Endothelial cell of umbilical vein (primary cell): Measurements from ENCODE around the gene GUK1. TPM values are rescaled to one million over a fixed set of nuclear protein-coding genes. Genes with fewer than 3 reads are reported as not detected.

Experiments used
- BruUV-seq: library from RNA; stranded (reverse); fragments of 400-500 nt; replicated peaks from 2 replicates; lab custom pipeline; 2021; lab: Mats Ljungman, UMichigan
- CTCF ChIA-PET: fragments of 300-600, 350-600 bp; sonication (Branson Sonifier 250); formaldehyde crosslinking; loops from one replicate; lab custom pipeline; 2021; ENCODE audit warnings: antibody characterized with exemption, inconsistent platforms; lab: Charles Lee
- POLR2A ChIA-PET: fragments of 300-600, 350-600 bp; sonication (Branson Sonifier 250); formaldehyde crosslinking; loops from one replicate; lab custom pipeline; 2021; ENCODE audit warnings: antibody characterized with exemption, inconsistent platforms; lab: Charles Lee
- DNase-seq: peaks from one replicate; pipeline ENCODE4 v3.0.0-alpha.2; 2011; ENCODE audit warnings: low read depth, low spot score
- FAIRE-seq: peaks from 2 replicates; lab custom pipeline; 2011; peaks lifted over from hg19 to GRCh38; lab: Jason Lieb, UNC
- H2AFZ ChIP-seq: 2 replicates; pipeline ENCODE4 v1.6.0; 2012; ENCODE audit warnings: low read depth, low read length, control low read depth, inconsistent platforms
- H3K27ac ChIP-seq: 2 replicates; pipeline ENCODE4 v1.5.1; 2011; ENCODE audit warnings: low read depth, mild to moderate bottlenecking, control low read depth, low read length, moderate library complexity; ENCODE audit not compliant: insufficient read depth
- H3K27me3 ChIP-seq, 2 experiments: 2 replicates each; pipeline versions ENCODE4 v1.6.0 to v1.6.1; 2011; ENCODE audit warnings: low read length in 2 of 2, mixed read lengths in 1 of 2; ENCODE audit not compliant: control insufficient read depth in 2 of 2, insufficient read depth in 2 of 2
- H3K36me3 ChIP-seq, 2 experiments: 2 replicates in 1 of 2; 3 replicates in 1 of 2; pipeline ENCODE4 v1.5.1; 2011; ENCODE audit warnings: low read length in 2 of 2, mild to moderate bottlenecking in 1 of 2, moderate library complexity in 1 of 2; ENCODE audit not compliant: control insufficient read depth in 2 of 2, insufficient read depth in 2 of 2; ENCODE audit errors: extremely low read depth in 1 of 2
- H3K4me1 ChIP-seq: 3 replicates; pipeline ENCODE4 v1.5.1; 2011; ENCODE audit warnings: mild to moderate bottlenecking, low read length; ENCODE audit not compliant: control insufficient read depth, insufficient read depth; ENCODE audit errors: extremely low read depth
- H3K4me2 ChIP-seq: 2 replicates; pipeline ENCODE4 v1.6.1; 2011; ENCODE audit warnings: low read length, control low read depth, mixed read lengths; ENCODE audit not compliant: insufficient read depth
- H3K4me3 ChIP-seq, 3 experiments: fragments of 200-600 bp in 1 of 3; sonication (generic), shearing (Covaris generic) in 1 of 3; replicated peaks in 1 of 3; 2 replicates each; pipeline ENCODE4 v1.5.1; 2011 to 2016; ENCODE audit warnings: control low read depth in 3 of 3, low read length in 3 of 3, mild to moderate bottlenecking in 2 of 3, inconsistent platforms in 1 of 3, low read depth in 1 of 3, moderate library complexity in 1 of 3; ENCODE audit not compliant: insufficient read depth in 1 of 3
- H3K79me2 ChIP-seq: 2 replicates; pipeline ENCODE4 v1.6.0; 2012; ENCODE audit warnings: low read length, inconsistent platforms; ENCODE audit not compliant: control insufficient read depth, insufficient read depth
- H3K9ac ChIP-seq: replicated peaks from 2 replicates; pipeline ENCODE3; 2011; ENCODE audit warnings: low read length, control low read depth; ENCODE audit not compliant: insufficient read depth; ENCODE audit errors: extremely low read depth
- H3K9me1 ChIP-seq: replicated peaks from 3 replicates; pipeline ENCODE4 v1.6.0; 2011; ENCODE audit warnings: mild to moderate bottlenecking, low read length; ENCODE audit not compliant: control insufficient read depth, insufficient read depth; ENCODE audit errors: extremely low read depth
- H3K9me3 ChIP-seq: replicated peaks from 2 replicates; pipeline ENCODE4 v1.5.1; 2012; ENCODE audit warnings: low read length, inconsistent platforms; ENCODE audit not compliant: control insufficient read depth, insufficient read depth
- H4K20me1 ChIP-seq: replicated peaks from 2 replicates; pipeline ENCODE3; 2011; ENCODE audit warnings: mild to moderate bottlenecking, low read length; ENCODE audit not compliant: control insufficient read depth, insufficient read depth; ENCODE audit errors: extremely low read depth
- EZH2 ChIP-seq: IDR thresholded peaks from 2 replicates; pipeline ENCODE4 v1.6.1; 2012; ENCODE audit warnings: borderline replicate concordance, low read depth, mild to moderate bottlenecking, moderate library complexity, low read length, inconsistent platforms; ENCODE audit not compliant: severe bottlenecking
- MYC ChIP-seq: IDR thresholded peaks from one replicate; pipeline ENCODE4 v1.6.1; 2011; ENCODE audit warnings: mild to moderate bottlenecking, low read depth, low read length
- dilution Hi-C: fragments of 300-500 bp; cut with MboI; formaldehyde crosslinking; loops from one replicate; pipeline ENCODE4 v1.15.0; 2019; ENCODE audit warnings: low sequenced_read_pairs; ENCODE audit not compliant: extremely low pct_ligation_motif_present
- intact Hi-C: fragments of 100-400 bp; cut with micrococcal nuclease; formaldehyde crosslinking; loops from one replicate; pipeline ENCODE4 v1.10.0; 2022
- polyA plus RNA-seq, 4 experiments: library from polyadenylated mRNA; depleted of rRNA in 3 of 4; stranded (reverse) in 3 of 4; unstranded in 1 of 4; fragments of >200 nt; gene quantifications; 2 replicates each; pipeline versions ENCODE4 v1.2.1 to v1.2.3, GENCODE V29; 2011 to 2012; ENCODE audit warnings: missing spikeins in 1 of 4
- total RNA-seq: library from RNA; stranded (reverse); gene quantifications from 2 replicates; pipeline ENCODE4 v1.2.3, GENCODE V29; 2021
- TF ChIP-seq, protein P1 (sequence below), 2 donors: IDR thresholded peaks; 1 replicate in 1 of 2; 2 replicates in 1 of 2; pipeline ENCODE4 v1.5.1; 2011; ENCODE audit warnings: low read length in 2 of 2, mild to moderate bottlenecking in 2 of 2, moderate library complexity in 2 of 2, control low read depth in 1 of 2, inconsistent platforms in 1 of 2, low read depth in 1 of 2; ENCODE audit not compliant: insufficient read depth in 1 of 2; ENCODE audit errors: extremely low read depth in 1 of 2

Gene GUK1
- total and polyA plus RNA-seq, 2 donors (not counting 3 experiments of a cell fraction or from before 2014, with no cell fraction given) = 239 to 742 TPM

GRCh38 chr1:228158151-228159007, 18.3 kb downstream of the GUK1 start:
- Histone ChIP-seq H3K9ac (no peak overlapping the region), H4K20me1 (no peaks in the 10 kb centered on the region), H3K4me2 (no peak overlapping the region), H3K36me3 (no peaks in the 10 kb centered on the region), H3K9me1 (no peaks in the 10 kb centered on the region), H3K4me3 (no peak overlapping the region), H2AFZ (no peak overlapping the region), H3K27ac (no peak overlapping the region), H3K79me2 (no peaks in the 10 kb centered on the region), H3K4me1 (peaks cover 19% of the 10 kb centered on the region), H3K27me3 (no peaks in the 10 kb centered on the region), H3K9me3 (no peaks in the 10 kb centered on the region)
- ChIA-PET CTCF (no interaction called here), POLR2A (no interaction called here)
- DNase-seq = no peak
- intact Hi-C loops = no loop called here
- BruUV-seq = no TSS peak
- TF ChIP-seq, protein P1, sequence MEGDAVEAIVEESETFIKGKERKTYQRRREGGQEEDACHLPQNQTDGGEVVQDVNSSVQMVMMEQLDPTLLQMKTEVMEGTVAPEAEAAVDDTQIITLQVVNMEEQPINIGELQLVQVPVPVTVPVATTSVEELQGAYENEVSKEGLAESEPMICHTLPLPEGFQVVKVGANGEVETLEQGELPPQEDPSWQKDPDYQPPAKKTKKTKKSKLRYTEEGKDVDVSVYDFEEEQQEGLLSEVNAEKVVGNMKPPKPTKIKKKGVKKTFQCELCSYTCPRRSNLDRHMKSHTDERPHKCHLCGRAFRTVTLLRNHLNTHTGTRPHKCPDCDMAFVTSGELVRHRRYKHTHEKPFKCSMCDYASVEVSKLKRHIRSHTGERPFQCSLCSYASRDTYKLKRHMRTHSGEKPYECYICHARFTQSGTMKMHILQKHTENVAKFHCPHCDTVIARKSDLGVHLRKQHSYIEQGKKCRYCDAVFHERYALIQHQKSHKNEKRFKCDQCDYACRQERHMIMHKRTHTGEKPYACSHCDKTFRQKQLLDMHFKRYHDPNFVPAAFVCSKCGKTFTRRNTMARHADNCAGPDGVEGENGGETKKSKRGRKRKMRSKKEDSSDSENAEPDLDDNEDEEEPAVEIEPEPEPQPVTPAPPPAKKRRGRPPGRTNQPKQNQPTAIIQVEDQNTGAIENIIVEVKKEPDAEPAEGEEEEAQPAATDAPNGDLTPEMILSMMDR (IDR thresholded peaks at IDR 0.05; ENCODE audit: extremely low read depth in 1 of 2, insufficient read depth in 1 of 2, low read depth in 1 of 2, low read length in 2 of 2) = no peak
- no peak for TF ChIP-seq EZH2
- no peak for TF ChIP-seq MYC
- dilution Hi-C loops = no loop called here
- FAIRE-seq = no peak
